ENCODE results near the gene KDM4C.

DNA sequence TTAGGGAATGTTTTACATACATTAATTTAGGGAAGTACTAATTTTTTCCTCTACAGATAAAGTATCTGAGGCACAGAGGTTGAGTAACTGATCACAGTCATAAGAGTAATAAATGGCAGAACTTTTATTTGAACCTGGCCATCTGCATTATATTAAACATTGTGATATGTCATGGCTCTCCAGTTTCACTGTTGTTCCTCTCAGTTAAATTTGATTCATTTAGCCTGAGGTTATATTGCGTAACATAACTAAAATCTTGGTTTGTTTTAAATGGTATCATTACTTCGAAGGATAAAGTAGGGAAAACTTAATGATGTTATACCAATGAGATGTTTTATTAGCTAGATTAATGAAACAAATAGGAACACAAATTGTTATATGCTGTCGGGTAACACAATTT, 284.4 kb downstream of the KDM4C start:
- TF ChIP-seq, protein P1, sequence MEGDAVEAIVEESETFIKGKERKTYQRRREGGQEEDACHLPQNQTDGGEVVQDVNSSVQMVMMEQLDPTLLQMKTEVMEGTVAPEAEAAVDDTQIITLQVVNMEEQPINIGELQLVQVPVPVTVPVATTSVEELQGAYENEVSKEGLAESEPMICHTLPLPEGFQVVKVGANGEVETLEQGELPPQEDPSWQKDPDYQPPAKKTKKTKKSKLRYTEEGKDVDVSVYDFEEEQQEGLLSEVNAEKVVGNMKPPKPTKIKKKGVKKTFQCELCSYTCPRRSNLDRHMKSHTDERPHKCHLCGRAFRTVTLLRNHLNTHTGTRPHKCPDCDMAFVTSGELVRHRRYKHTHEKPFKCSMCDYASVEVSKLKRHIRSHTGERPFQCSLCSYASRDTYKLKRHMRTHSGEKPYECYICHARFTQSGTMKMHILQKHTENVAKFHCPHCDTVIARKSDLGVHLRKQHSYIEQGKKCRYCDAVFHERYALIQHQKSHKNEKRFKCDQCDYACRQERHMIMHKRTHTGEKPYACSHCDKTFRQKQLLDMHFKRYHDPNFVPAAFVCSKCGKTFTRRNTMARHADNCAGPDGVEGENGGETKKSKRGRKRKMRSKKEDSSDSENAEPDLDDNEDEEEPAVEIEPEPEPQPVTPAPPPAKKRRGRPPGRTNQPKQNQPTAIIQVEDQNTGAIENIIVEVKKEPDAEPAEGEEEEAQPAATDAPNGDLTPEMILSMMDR (conservative IDR thresholded peaks at IDR 0.05; ENCODE audit: low read depth, low read length), result no peak
- no peak for TF ChIP-seq BHLHE40 (IDR thresholded peaks at IDR 0.05; ENCODE audit: low read depth, low read length)
- TF ChIP-seq POLR2A (IDR thresholded peaks at IDR 0.05; ENCODE audit: low read depth, low read length), result no peak
- TF ChIP-seq RCOR1 (IDR thresholded peaks at IDR 0.05; ENCODE audit: insufficient replicate concordance, low read length), result no peak
- TF ChIP-seq MAZ (IDR thresholded peaks at IDR 0.05; ENCODE audit: borderline replicate concordance, low read depth, low read length), result no peak
- TF ChIP-seq CEBPB (IDR thresholded peaks at IDR 0.05; ENCODE audit: low read depth, low read length), result peak; percentile 92
- TF ChIP-seq FOS (IDR thresholded peaks at IDR 0.05; ENCODE audit: low read depth, low read length), result no peak
- TF ChIP-seq SMC3 (IDR thresholded peaks at IDR 0.05; ENCODE audit: low read depth, low read length), result no peak
- TF ChIP-seq, protein P2, sequence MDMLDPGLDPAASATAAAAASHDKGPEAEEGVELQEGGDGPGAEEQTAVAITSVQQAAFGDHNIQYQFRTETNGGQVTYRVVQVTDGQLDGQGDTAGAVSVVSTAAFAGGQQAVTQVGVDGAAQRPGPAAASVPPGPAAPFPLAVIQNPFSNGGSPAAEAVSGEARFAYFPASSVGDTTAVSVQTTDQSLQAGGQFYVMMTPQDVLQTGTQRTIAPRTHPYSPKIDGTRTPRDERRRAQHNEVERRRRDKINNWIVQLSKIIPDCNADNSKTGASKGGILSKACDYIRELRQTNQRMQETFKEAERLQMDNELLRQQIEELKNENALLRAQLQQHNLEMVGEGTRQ (IDR thresholded peaks at IDR 0.05; ENCODE audit: low read depth, low read length), result no peak
- TF ChIP-seq RAD21 (IDR thresholded peaks at IDR 0.05; ENCODE audit: low read length), result no peak
